Natural killer cell (primary cell): Measurements from ENCODE around the gene SEMA7A. TPM values are rescaled to one million over a fixed set of nuclear protein-coding genes. Genes with fewer than 3 reads are reported as not detected.
A peak's percentile ranks its signal among the peaks of the same experiment; 100 is the strongest.

Experiments used
- ATAC-seq, 3 donors: fragments of 150-1000 bp in 2 of 3; fragments of 200-7000 bp in 1 of 3; cut with Tn5 transposase; 1 replicate in 1 of 3; 2 replicates in 2 of 3; pipeline ENCODE4 v1.10.0; 2021; ENCODE audit warnings: mild to moderate bottlenecking in 2 of 3, moderate library complexity in 2 of 3
- DNase-seq, 2 donors: peaks; one replicate each; pipeline versions ENCODE4 v3.0.0 to v3.0.0-alpha.2; 2013 to 2021; ENCODE audit warnings: mixed read lengths in 1 of 2
- H3K27ac ChIP-seq: one replicate; pipeline ENCODE4 v1.5.1; 2013; ENCODE audit warnings: mild to moderate bottlenecking, low read length
- H3K27me3 ChIP-seq: one replicate; pipeline ENCODE4 v1.6.1; 2013; ENCODE audit warnings: low read length; ENCODE audit not compliant: control insufficient read depth, insufficient read depth
- H3K36me3 ChIP-seq: one replicate; pipeline ENCODE4 v1.6.1; 2013; ENCODE audit warnings: low read length; ENCODE audit not compliant: control insufficient read depth, insufficient read depth
- H3K4me1 ChIP-seq: one replicate; pipeline ENCODE4 v1.6.1; 2013; ENCODE audit warnings: low read length; ENCODE audit not compliant: control insufficient read depth, insufficient read depth
- H3K4me3 ChIP-seq: one replicate; pipeline ENCODE4 v1.5.1; 2013; ENCODE audit warnings: low read length
- H3K9me3 ChIP-seq: one replicate; pipeline ENCODE4 v1.6.1; 2013; ENCODE audit warnings: low read length; ENCODE audit not compliant: control insufficient read depth, insufficient read depth
- H3K27ac Mint-ChIP-seq, 2 donors: one replicate each; pipeline ENCODE4 v1.8.0; 2022; ENCODE audit warnings: mild to moderate bottlenecking in 2 of 2, mixed read lengths in 2 of 2, moderate library complexity in 1 of 2
- H3K27me3 Mint-ChIP-seq, 2 donors: one replicate each; pipeline ENCODE4 v1.8.0; 2022; ENCODE audit warnings: low read depth in 2 of 2, mixed read lengths in 2 of 2
- H3K36me3 Mint-ChIP-seq: one replicate; pipeline ENCODE4 v1.8.0; 2022; ENCODE audit warnings: mixed read lengths
- H3K4me1 Mint-ChIP-seq, 2 donors: one replicate each; pipeline ENCODE4 v1.8.0; 2022; ENCODE audit warnings: mixed read lengths in 2 of 2
- H3K4me3 Mint-ChIP-seq: one replicate; pipeline ENCODE4 v1.8.0; 2022; ENCODE audit warnings: mild to moderate bottlenecking, moderate library complexity, mixed read lengths
- H3K9me3 Mint-ChIP-seq, 2 donors: one replicate each; pipeline ENCODE4 v1.8.0; 2022; ENCODE audit warnings: mixed read lengths in 2 of 2
- CTCF ChIP-seq: fragments of 200-600 bp; IDR thresholded peaks from one replicate; pipeline ENCODE4 v1.8.0; 2022; ENCODE audit warnings: antibody characterized with exemption
- WGBS: methylation state at CpG from one replicate; pipeline ENCODE4 v1.1.7; 2013; ENCODE audit warnings: missing lambda C conversion rate; ENCODE audit not compliant: insufficient coverage; 5-methylcytosine and 5-hydroxymethylcytosine counted together
- intact Hi-C: fragments of 100-400 bp; cut with micrococcal nuclease; formaldehyde crosslinking; loops from one replicate; pipeline ENCODE4 v1.14.2; 2022
- total RNA-seq, 4 donors: library from RNA; stranded (reverse); fragments of 120-200 nt in 1 of 4; gene quantifications; one replicate each; pipeline versions ENCODE4 v1.2.3 to v1.2.4, GENCODE V29; 2013 to 2022

The SEMA7A gene
- total RNA-seq, 3 donors from 2014 or later (not counting 1 experiment from before 2014, with no cell fraction given) = 4.7 to 46.2 (median 9.0) TPM

GRCh38 chr15:74438721-74439316 lies 5.1 kb upstream of the SEMA7A start:
- ATAC-seq (peak; percentile 63 to 76 (median 75)), DNase-seq (peak; percentile 66 to 89)
- Mint-ChIP-seq H3K36me3 (no peaks in the 10 kb centered on the region), H3K9me3 (no peaks in the 10 kb centered on the region), H3K27ac (no peak overlapping the region), H3K27me3 (no peaks in the 10 kb centered on the region), H3K4me1 (peaks cover 0 to 20% of the 10 kb centered on the region in 2 donors), H3K4me3 (no peak overlapping the region)
- TF ChIP-seq CTCF = peak; percentile 95
- Histone ChIP-seq H3K27me3 (no peaks in the 10 kb centered on the region), H3K4me1 (peaks cover 18% of the 10 kb centered on the region), H3K4me3 (no peak overlapping the region), H3K27ac (no peak overlapping the region), H3K9me3 (no peaks in the 10 kb centered on the region), H3K36me3 (no peaks in the 10 kb centered on the region)
- intact Hi-C loops = loop anchor here (1.0 to 5.0 kb wide), 3 partner anchors 37 to 66 kb away; no protein-coding TSS in a partner anchor
- WGBS = 0% methylated on average over 2 of the region's 2 CpGs

DNA sequence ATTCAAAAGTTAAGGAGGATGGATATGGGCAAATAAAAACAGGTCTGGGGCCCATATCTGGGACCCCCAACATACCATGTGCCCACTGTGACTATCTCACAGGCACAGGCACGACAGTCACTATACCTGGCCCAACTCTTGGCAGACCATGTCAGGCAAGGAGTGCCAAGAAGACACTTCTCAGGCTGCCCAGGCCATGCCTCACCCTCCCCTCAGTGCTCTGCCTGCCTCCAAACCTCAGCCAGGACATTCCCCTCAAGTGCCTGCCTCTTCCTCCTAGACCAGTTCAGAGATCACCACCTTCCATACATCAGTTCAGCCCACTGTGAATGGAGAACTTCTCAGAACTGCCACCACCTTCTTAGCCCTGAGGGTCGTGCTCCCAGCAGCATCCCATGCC lies 4.4 kb upstream of the SEMA7A start:
- 50% methylated on average over 2 of the region's 2 CpGs for WGBS
- no peaks in the 10 kb centered on the region for H3K9me3 ChIP-seq
- no peaks in the 10 kb centered on the region for H3K36me3 ChIP-seq
- TF ChIP-seq CTCF = no peak
- Mint-ChIP-seq H3K27ac (no peak overlapping the region), H3K36me3 (no peaks in the 10 kb centered on the region), H3K9me3 (no peaks in the 10 kb centered on the region), H3K27me3 (no peaks in the 10 kb centered on the region), H3K4me1 (peaks cover 0 to 20% of the 10 kb centered on the region in 2 donors), H3K4me3 (no peak overlapping the region)
- ATAC-seq (no peak), DNase-seq (no peak)
- peaks cover 18% of the 10 kb centered on the region for H3K4me1 ChIP-seq
- no peaks in the 10 kb centered on the region for H3K27me3 ChIP-seq
- intact Hi-C loops = loop anchor here (1.0 to 5.0 kb wide), 3 partner anchors 36 to 65 kb away; no protein-coding TSS in a partner anchor
- no peak overlapping the region for H3K27ac ChIP-seq
- H3K4me3 ChIP-seq = no peak overlapping the region

- no peaks in the 10 kb centered on the region for H3K27me3 ChIP-seq
- peak overlapping the region; percentile 52 for H3K4me3 ChIP-seq
- H3K4me1 Mint-ChIP-seq = peaks cover 18 to 46% of the 10 kb centered on the region in 2 donors
- H3K27me3 Mint-ChIP-seq = no peaks in the 10 kb centered on the region
- H3K36me3 Mint-ChIP-seq = no peaks in the 10 kb centered on the region
- no peak for TF ChIP-seq CTCF
- WGBS = 61% methylated on average over 15 of the region's 16 CpGs
- DNase-seq (no peak), ATAC-seq (no peak)
- H3K27ac ChIP-seq = peak overlapping the region; percentile 75
- H3K9me3 Mint-ChIP-seq = no peaks in the 10 kb centered on the region
- H3K4me3 Mint-ChIP-seq = peak overlapping the region; percentile 88
- H3K36me3 ChIP-seq = no peaks in the 10 kb centered on the region
- intact Hi-C loops = loop anchor here (5.0 kb wide), 1 partner anchor 32 kb away; no protein-coding TSS in a partner anchor
- H3K4me1 ChIP-seq = peaks cover 51% of the 10 kb centered on the region
- peak overlapping the region; percentile 60 to 76 for H3K27ac Mint-ChIP-seq
- no peaks in the 10 kb centered on the region for H3K9me3 ChIP-seq
These were observed 742 bp upstream of the SEMA7A start for GRCh38 chr15:74434263-74435136.
